T47D (cell line): ENCODE measurements around the gene ZNF493.

Experiments used
- DNase-seq, 2 experiments: peaks; one replicate each; pipeline versions ENCODE4 v3.0.0 to v3.0.0-alpha.2; 2011 to 2012; ENCODE audit warnings: low read depth in 1 of 2, low spot score in 1 of 2
- JUND ChIP-seq: IDR thresholded peaks from 2 replicates; pipeline ENCODE4 v1.6.1; 2012; ENCODE audit warnings: low read depth
- in situ Hi-C: cut with HindIII; loops from 2 replicates; pipeline ENCODE4 v1.10.0; 2016; ENCODE audit warnings: low sequenced_read_pairs, low pct_unique_long_range_greater_than_20kb

The ZNF493 gene

DNA sequence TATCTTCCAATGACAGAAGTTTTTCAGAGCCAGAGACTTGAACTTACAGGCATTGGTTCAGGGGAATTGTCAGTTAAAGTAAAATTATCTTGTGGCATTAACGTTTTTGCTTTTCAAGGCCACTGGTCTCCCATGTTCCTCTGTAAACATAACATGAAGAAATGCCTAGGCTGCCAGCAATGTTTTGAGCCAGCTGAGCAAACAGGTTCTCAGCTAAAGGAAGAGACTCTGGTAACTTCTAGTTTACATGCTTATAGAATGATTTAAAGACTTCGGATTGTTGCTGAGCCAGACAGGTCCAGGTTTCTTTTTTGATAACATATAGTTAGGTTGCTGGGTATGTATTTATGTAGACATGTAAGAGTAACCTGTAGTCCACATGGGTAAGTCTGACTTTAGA, 35.7 kb downstream of the ZNF493 start:
- in situ Hi-C loops, result no loop called here
- DNase-seq, result peak in 1 of 2 experiments; percentile 74
- TF ChIP-seq JUND, result no peak

DNA sequence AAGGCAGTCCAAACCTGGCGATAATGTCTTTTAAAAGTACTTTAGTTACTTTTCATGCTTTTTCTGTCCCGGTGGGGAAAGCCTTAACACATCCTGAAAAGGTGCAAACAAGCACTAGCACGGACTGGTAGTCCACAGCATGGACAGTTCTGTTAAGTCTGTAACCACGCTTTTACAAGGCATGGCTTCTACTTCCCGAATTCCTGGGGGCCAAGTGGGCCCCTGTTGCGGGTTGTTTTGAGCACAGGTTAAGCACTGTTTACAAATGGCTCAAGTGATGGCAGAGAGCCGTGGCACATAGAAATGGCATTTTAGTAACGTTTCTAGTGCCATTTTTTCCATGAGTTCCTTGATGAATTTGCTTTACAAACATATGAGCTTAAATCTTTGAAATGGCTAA, 37.6 kb downstream of the ZNF493 start:
- in situ Hi-C loops, result no loop called here
- no peak for TF ChIP-seq JUND
- no peak for DNase-seq

DNA sequence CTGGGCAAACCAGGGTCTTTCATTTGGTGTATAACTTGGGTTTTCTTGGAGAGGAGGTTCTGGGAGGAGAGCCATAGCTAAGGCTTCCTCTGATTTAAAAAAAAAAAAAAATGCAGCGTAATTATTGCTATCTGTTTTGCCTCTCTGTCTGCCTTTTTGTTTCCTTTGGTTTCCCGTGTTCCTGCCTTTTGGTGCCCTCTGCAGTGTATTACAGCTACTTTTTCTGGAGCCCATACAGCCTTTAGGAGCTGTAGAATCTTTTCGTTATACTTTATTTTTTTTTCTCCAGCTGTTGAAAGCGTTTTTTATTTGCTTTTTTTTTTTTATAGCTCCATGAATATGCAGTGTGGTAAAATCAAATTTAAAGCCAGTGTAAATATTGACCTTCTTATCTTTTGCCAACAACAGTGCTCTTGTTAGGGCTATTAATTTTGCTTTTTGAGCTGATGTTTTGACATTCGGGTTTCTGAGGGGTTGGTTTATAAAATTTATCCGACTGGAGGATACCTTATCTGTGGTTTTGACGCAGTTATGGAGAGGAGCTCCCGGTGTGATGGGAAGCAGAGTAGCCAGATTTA, 38.1 kb downstream of the ZNF493 start:
- in situ Hi-C loops, result no loop called here
- peak in 1 of 2 experiments; percentile 33 for DNase-seq
- TF ChIP-seq JUND, result no peak

DNA sequence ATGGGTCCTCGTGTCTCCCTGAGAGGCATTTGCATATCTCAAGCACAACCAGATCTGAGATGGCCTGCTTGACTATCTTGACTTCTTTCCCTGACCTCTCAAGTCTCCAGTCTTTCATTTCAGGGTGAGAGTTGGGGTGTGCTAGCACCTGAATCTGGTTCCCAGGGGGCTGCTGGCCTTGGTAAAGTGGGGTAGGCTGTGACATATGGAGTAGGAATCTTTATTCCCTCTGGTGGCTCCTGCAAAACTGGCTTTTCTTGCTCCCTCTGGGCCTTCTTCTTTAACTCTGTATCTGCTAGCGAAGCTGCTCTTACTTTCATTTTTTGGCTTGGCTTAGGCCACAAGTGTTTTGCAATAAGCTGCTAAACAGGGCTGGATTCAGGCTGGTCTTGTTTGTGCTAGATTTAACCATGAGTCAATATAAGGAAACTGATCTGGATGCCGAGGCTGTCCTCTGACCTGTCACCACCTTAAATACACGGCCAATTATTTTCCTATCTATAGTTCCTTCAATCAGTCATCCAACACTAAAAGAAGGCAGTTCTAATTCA, 42.3 kb downstream of the ZNF493 start:
- in situ Hi-C loops, result no loop called here
- peak; percentile 16 to 88 for DNase-seq
- TF ChIP-seq JUND, result no peak

DNA sequence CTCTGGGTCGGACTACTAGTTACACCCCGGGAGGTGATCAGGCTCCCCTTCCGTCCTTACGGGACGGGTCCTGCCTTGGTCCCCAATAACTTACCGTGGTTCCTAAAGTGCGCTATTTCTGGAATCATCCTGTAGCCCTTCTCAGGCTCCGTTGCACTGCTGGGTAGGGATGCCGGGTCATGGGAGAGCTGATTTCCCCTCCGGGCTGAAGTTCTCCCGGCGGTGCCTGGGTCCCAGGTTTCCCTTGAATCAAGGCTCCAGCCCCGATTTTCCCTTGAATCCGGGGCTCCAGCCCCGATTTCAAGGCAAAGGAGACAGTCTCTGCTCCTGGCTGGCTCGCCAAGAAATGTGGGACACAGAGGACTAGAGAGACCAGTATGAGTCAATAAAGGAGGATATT, 43.4 kb downstream of the ZNF493 start:
- TF ChIP-seq JUND, result no peak
- in situ Hi-C loops, result no loop called here
- peak in 1 of 2 experiments; percentile 30 for DNase-seq

DNA sequence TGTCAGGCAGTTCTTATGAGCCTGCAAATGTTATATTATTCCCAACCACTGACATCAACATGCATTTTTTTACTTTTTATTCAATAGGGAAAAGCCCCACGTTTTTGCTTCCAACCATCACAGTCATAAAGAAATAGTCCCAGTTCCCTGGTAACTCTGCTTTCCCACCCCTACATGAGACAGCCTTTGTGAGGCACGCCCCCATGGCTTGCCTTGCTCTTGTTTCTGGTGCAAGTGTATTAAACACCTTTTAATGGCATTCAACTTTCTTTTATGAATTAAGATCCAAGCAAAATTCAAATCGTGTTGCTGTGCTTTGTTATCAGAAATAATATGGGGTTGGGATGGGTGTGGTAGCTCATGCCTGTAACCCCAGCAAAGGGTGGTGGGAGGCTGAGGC, 54.3 kb downstream of the ZNF493 start:
- DNase-seq, result no peak
- TF ChIP-seq JUND, result no peak
- in situ Hi-C loops, result no loop called here

DNA sequence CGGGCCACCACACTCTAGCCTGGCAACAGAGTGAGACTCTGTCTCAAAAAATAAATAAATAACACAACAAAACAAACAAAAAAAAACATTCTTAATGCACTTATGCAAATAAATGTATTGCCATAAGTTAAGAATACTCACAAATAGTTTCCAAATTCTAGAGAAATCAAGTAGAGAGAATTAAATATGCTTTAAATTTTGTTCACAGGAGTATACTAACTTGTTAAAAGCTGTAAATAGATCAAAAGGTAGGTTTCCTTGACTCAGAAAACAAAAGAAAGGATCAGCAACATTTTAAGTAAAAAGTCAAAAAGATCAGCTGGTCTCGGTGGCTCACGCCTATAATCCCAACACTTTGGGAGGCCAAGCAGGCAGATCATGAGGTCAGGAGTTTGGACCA, 58.0 kb downstream of the ZNF493 start:
- in situ Hi-C loops, result no loop called here
- no peak for TF ChIP-seq JUND

DNA sequence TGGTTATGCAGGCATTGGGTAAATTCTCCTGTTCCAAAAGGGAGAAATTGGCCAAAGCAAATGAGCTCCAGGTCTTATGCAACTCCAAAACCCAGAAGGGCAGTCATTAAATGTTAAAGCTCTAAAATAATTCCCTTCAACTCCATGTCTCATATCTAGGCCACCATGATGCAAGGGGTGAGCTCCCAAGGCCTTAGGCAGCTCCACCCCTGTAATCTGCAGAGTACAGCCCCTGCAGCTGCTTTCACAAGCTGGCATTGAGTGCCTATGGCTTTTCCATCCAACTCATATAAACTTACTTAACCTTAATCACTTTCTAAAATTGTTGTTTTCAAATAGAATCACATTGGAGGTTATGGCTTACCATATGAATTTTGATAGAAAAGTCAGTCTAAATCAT, 63.8 kb downstream of the ZNF493 start:
- no peak for TF ChIP-seq JUND
- in situ Hi-C loops, result no loop called here
- DNase-seq, result no peak

More for the DNA sequence above, 58.0 kb downstream of the ZNF493 start:
- DNase-seq, result no peak

DNA sequence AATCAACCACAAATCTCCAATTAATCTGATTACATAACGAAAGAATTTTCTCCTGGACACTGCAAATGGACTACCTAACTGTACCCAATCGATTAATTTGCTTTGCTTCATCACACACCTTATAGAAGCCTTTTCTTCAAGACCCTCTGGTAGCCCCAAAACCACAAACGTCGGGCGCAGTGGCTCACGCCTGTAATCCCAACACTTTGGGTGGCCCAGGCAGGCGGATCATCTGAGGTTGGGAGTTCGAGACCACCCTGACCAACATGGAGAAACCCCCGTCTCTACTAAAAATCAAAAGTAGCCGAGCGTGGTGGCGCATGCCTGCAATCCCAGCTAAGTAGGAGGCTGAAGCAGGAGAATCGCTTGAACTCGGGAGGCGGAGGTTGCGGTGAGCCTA, 65.6 kb downstream of the ZNF493 start:
- in situ Hi-C loops, result no loop called here
- TF ChIP-seq JUND, result no peak
- DNase-seq, result no peak

DNA sequence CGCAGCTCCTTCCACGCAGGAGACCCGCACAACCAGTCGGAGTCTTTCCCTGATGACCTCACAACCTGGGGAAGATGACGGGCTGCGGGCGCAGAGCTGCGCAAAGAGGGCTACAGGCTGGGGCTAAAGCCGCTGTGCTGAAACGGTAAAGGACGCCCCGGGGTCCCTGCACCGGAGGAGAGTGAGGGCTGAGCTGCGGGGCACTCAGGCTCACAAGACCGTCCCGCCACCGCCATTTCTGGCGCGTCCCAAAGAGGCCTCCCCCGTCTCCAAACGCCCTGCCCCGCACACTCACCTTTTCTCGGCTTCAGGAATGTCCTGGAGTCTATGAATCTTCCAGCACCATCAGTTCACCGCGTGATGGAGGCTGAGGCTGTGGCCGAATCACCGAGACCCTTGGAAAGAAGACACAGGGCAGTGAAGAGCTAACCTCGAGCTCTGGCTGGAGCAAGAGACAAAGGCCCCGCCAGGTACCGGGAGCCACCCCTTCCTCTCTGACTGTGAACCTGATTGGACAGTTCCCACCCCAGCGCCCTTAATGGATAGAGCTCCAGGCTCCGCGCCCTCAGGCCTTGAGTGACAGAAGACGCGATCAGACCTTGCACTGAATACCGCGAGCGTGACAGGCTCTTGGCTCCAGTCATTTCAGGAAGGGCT, 66.6 kb downstream of the ZNF493 start:
- in situ Hi-C loops, result no loop called here
- TF ChIP-seq JUND, result no peak
- DNase-seq, result peak; percentile 85 to 94

DNA sequence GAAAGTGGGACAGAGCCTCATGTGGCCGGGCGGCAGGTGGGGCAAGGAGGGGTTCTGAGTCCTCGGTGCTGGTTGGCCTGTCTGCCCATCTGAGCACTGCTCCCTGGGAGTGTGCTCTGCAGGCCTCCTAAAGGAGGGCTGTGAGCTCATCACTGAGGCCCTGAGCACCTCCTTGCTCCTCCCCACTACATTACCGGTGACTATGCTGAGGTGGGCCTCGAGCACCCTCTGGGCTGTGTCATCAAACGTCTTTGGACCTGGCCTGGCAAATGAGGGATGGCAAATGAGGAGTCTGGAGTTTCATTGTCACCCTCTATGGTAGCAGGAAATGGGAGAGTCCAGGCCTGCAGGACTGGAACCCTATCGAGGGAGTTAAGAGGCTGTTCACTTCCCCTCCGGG, 69.7 kb downstream of the ZNF493 start:
- DNase-seq, result no peak
- in situ Hi-C loops, result no loop called here
- no peak for TF ChIP-seq JUND

DNA sequence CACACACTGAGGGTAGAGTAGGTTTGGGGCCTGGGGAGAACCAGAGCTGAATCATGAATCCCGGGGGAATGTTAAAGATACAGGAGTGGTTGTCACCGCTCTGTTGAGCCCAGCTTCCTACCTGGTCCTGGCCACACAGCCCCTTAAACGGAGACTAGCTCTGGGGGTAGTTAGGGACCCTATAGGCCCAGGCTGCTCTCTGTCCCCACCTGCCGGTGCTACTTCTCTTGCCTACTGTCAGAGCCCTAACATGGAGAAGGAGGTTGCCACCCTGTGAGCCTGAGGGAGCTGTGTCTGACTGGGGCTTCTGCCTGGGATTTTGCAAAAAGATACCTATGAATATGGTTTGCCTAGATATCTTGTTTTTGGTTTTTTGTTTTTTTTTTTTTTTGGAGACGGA, 71.9 kb downstream of the ZNF493 start:
- DNase-seq, result no peak
- in situ Hi-C loops, result no loop called here
- TF ChIP-seq JUND, result no peak

DNA sequence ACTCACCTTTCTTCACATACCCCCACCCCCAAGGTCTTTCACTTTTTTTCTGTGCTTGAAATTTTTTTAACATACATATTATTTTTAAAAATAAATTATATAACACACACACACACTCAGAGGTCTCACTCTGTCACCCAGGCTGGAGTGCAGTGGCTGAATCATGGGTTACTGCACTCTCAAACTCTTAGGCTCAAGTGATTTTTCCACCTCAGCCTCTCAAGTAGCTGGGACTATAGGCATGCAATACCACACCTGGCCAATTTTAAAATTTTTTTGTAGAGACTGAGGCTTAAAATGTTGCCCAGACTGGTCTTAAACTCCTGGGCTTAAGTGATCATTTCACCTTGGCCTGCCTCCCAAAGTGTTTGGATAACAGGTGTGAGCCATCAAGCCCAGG, 75.6 kb downstream of the ZNF493 start:
- DNase-seq, result no peak
- in situ Hi-C loops, result no loop called here
- no peak for TF ChIP-seq JUND

DNA sequence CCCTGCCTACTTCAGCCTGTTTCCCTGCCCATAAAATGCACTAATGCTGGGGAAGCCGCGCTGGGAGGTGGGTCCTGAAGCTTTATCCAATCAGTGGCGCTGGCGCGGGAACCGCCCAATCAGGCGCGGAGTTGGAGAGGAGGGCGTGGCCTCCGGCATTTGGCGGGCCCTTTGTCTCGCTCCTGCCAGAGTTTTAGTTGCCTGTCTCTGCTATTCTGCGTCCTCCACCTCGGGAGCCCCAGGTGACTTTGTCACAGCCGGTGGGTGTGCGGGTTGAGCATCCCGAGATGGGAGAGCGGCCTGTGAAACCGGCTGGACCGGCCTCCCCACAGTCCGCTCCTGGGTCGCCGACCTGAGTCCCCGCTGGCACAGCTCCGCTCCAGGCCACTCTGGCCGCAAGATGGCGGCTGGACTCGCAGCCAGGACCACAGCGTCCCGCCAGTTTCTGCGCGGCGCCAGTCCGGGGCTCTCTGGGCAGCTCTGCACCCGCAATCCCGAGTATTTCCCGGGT, 77.8 kb downstream of the ZNF493 start:
- TF ChIP-seq JUND, result no peak
- in situ Hi-C loops, result no loop called here
- peak; percentile 83 to 95 for DNase-seq
